HG02943 (cell line): ENCODE measurements around the gene GGTA1.
"Not testable (repeated sequence)": the region's sequence is repeated elsewhere in the genome, so short reads cannot be mapped to it uniquely, and the experiment has no call there.

Source experiments
- ATAC-seq: cut with Tn5 transposase; IDR thresholded peaks from one replicate; pipeline ENCODE4 v1.9.1; 2021; ENCODE audit warnings: mild to moderate bottlenecking, low read depth, moderate library complexity; ENCODE audit not compliant: unreplicated experiment

GGTA1 gene

GRCh38 chr9:121499427-121500164, at the start of gene GGTA1:
TSS of gene GGTA1 (minus strand) at chr9:121499844. CDS start at chr9:121467922, 31,922 bp downstream.
- no peak for ATAC-seq

DNA sequence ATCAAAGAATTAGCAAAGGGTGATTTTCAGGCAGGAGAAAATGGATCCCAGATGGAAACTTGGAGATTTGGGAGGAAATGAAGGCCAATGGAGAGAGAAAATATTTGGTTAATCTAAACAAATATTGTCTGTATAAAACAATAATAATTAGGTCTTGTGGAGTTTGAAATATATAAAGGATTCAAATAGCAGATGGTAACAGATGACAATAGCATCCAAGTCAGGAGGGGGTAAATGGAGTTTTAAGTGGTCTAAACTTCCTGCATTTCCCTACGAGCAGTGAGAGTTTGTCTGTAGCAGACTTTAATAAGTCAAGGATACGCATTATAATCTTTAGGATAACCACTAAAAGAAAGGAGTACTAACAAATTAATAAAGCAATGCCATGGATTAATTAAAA, 49.0 kb upstream of the GGTA1 start:
- ATAC-seq: no peak

GRCh38 chr9:121545875-121546423, 46.3 kb upstream of the GGTA1 start:
- ATAC-seq: no peak

GRCh38 chr9:121545150-121545874, 45.7 kb upstream of the GGTA1 start:
- ATAC-seq: no peak

DNA sequence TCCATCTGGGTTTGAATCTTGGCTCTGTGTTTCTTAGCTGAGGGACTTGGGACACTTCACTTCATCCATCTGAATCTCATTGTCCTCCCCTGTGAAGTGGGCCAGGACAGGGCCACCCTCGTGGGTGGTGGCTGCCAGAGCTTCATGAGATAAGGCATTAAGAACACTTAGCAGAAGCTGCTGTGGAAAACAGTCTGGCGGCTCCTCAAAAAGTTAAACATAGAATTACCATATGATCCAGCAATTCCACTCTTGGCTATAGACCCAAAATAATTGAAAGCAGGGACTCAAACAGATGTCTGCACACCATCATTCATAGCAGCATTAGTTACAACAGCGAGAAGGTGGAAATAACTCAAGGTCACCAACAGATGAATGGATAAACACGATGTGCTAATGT, 42.4 kb upstream of the GGTA1 start:
- ATAC-seq: no peak

- ATAC-seq: no peak
Measured at GRCh38 chr9:121541256-121541655, 41.6 kb upstream of the GGTA1 start.

DNA sequence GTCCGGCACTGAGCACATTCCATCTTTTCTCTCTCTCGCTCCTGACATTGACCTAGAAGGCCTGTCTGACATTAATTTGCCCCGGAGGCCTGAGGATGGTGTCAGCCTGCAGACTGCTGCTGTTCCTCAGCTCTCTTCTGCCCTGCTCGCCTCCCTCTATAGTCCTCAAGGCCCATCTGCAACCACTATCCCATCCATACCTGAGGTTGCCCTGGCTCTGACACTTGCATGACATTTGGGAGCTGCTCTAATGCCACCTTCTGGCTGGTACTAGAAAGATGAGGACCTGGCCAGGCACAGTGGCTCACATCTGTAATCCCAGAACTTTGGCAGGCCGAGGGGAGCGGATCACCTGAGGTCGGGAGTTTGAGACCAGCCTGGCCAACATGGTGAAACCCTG, 38.6 kb upstream of the GGTA1 start:
- no peak for ATAC-seq

DNA sequence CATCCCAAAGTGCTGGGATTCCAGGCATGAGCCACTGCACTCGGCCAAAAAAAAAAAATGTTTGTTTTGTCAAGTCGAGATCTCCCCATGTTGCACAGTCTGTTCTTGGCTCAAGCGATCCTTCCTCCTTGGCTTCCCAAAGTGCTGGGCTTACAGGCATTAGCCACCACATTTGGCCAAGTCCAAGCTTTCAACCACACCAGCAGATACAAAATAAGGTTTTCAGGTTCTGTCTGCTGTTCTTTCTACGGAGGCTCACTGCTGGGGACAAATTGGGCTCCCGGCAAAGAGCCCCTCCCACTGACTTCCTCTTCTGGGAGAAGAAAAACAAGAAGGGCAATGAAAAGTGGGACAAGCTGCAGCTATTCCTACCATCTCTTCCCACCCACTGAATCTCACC, 37.6 kb upstream of the GGTA1 start:
- ATAC-seq: no peak

DNA sequence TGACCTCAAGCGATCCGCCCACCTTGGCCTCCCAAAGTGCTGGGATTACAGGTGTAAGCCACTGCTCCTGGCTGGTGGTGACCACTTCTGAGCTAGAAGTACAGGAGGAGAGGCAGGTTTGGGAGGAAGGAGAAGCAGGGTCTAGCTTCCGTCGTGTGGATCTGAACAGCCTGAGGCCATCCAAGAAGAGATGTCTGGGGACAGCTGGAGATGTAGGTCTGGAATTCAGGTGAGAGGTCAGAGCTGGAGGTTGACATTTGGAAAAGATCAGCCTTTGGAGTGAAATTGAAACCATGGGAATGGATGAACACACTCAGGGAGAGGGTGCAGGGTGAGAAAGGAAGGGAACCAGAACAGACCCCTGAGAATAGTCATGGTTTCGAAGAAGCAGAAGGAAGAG, 33.2 kb upstream of the GGTA1 start:
- no peak for ATAC-seq

DNA sequence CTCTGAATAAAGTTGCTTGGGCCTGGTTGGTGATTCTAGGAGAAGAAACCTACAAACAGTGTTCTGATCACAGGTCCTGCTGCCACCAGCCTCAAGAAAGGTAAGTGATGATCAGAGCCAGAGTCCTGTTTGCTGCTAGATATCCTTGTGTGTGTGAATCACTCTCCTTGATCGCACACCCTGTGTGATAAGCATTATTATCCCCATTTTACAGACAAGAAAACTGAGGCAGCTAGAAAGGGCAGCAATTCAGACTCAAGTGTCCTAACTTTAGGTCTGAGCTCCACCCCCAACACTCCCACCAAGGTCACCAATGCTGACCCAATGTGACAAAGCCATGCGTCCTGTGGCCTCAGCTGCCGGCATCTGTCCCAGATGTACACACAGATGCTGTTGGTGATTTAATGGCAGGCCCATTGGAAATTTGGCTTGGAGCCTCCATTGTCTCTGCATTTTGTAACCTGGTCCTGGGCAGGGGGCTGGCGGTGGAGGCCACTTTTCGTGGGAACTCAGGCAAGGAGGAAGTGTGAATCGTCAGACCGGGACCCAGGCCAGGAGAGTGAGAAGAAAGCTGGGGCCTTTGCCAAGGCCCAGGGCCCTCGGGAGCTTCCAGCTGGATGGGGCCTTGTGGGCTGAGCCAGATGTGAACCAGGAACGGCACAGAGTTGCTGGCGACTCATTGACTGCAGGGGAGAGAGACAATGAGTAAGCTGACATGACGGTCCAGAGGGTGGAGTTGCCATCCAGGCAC, 29.8 kb upstream of the GGTA1 start:
- ATAC-seq: no peak

- ATAC-seq: no peak
Measured at GRCh38 chr9:121528642-121529041, 29.0 kb upstream of the GGTA1 start.

GRCh38 chr9:121527371-121527770, 27.7 kb upstream of the GGTA1 start:
- no peak for ATAC-seq

DNA sequence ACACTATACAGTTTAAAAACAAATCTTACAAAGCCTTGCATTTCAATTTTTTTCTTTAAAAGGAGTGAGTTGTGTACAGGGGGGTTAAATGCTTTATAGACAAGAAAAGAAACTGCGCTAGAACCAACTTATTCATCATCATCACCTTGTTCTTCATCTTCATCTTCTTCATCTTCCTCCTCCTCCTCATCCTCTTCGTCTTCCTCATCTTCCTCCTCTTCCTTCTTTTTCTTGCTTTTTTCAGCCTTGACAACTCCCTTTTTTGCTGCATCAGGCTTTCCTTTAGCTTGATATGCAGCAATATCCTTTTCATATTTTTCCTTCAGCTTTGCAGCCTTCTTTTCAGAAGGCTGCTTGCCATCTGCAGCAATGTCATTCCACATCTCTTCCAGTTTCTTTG, 20.0 kb upstream of the GGTA1 start:
- ATAC-seq: not testable (repeated sequence)

GRCh38 chr9:121518634-121519033, 19.0 kb upstream of the GGTA1 start:
- no peak for ATAC-seq

DNA sequence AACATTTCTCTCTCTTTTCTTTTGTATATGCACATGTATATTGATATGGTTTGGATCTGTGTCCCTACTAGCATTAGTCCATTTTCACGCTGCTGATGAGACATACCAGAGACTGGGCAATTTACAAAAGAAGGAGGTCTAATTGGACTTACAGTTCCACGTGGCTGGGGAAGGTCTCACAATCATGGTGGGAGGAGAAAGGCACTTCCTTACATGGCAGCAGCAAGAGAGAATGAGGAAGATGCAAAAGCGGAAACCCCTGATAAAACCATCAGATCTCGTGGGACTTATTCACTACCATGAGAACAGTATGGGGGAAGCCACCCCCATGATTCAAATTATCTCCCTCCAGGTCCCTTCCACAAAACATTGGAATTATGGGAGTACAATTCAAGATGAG, 13.5 kb upstream of the GGTA1 start:
- not testable (repeated sequence) for ATAC-seq

- no peak for ATAC-seq
Measured at GRCh38 chr9:121510766-121511550, 11.3 kb upstream of the GGTA1 start.

DNA sequence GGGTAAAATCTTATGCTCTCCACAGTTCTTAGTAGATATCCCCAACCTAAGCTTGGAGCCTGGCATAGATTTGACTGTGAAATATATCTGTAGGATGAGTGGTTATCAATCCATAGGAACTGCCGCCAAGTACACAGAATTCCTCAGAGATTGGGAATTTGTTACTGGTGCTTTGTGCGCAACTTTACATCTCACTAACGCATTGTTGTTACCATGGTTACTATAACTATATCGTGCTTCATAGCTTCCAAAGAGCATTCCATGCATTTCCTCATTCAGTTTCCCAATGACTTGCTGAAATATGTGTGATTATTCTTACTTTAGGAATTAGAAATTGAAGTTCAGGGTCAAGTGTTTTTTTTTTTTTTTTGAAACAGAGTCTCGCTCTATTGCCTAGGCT, 9.5 kb upstream of the GGTA1 start:
- no peak for ATAC-seq

DNA sequence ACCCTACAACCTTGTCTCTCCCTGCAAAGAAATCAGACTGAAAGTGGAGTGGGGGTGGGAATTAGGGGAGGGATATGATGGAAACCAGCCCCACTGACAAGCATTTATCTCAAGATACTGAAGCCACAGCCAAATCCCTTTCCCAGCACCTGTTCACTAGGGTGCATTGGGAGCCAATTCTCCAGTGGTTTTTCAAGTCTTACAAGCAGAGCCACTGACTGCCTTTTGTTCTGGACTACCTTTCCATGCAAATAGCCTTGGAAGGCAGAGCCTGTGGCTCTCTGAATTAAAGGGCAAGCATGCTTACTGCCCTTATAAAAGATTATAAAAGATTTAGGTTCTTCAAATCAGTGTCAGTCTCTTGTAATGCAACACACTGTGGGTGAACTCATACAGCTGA, 8.8 kb upstream of the GGTA1 start:
- ATAC-seq: no peak

- ATAC-seq: no peak
Measured at GRCh38 chr9:121505903-121506735, 6.5 kb upstream of the GGTA1 start.
